CD14-positive monocyte (primary cell): Measurements from ENCODE around the gene LRRC4C. TPM values are rescaled to one million over a fixed set of nuclear protein-coding genes. Genes with fewer than 3 reads are reported as not detected.

Source experiments
- DNase-seq, 3 donors: peaks; one replicate each; pipeline ENCODE4 v3.0.0-alpha.2; 2011 to 2022
- H2AFZ ChIP-seq: 2 replicates; pipeline ENCODE4 v1.6.0; 2012; ENCODE audit warnings: mild to moderate bottlenecking, low read depth, low read length, inconsistent platforms; ENCODE audit not compliant: insufficient read depth, poor library complexity, severe bottlenecking
- H3K27ac ChIP-seq, 2 donors: 1 replicate in 1 of 2; 2 replicates in 1 of 2; pipeline ENCODE4 v1.5.1; 2012 to 2013; ENCODE audit warnings: low read length in 2 of 2, control low read depth in 1 of 2, inconsistent platforms in 1 of 2, low read depth in 1 of 2, mild to moderate bottlenecking in 1 of 2
- H3K27me3 ChIP-seq, 2 donors: one replicate each; pipeline versions ENCODE4 v1.6.0 to v1.6.1; 2011 to 2013; ENCODE audit warnings: low read length in 2 of 2; ENCODE audit not compliant: control insufficient read depth in 2 of 2, insufficient read depth in 2 of 2
- H3K36me3 ChIP-seq, 2 donors: replicated peaks in 1 of 2; 1 replicate in 1 of 2; 2 replicates in 1 of 2; pipeline versions ENCODE4 v1.5.1 to v1.6.1; 2012 to 2013; ENCODE audit warnings: low read length in 2 of 2, control low read depth in 1 of 2, inconsistent platforms in 1 of 2, mild to moderate bottlenecking in 1 of 2; ENCODE audit not compliant: insufficient read depth in 2 of 2, control insufficient read depth in 1 of 2
- H3K4me1 ChIP-seq, 2 donors: 1 replicate in 1 of 2; 2 replicates in 1 of 2; pipeline versions ENCODE4 v1.5.1 to v1.6.1; 2012 to 2013; ENCODE audit warnings: low read length in 2 of 2, control low read depth in 1 of 2, inconsistent platforms in 1 of 2, mild to moderate bottlenecking in 1 of 2, moderate library complexity in 1 of 2; ENCODE audit not compliant: insufficient read depth in 2 of 2, control insufficient read depth in 1 of 2
- H3K4me2 ChIP-seq: replicated peaks from 2 replicates; pipeline ENCODE3; 2012; ENCODE audit warnings: low read length, moderate library complexity, mild to moderate bottlenecking; ENCODE audit not compliant: poor library complexity, severe bottlenecking; ENCODE audit errors: extremely low read depth
- H3K4me3 ChIP-seq, 3 experiments: fragments of 200-600 bp in 1 of 3; sonication (generic) in 1 of 3; replicated peaks in 1 of 3; 1 replicate in 2 of 3; 2 replicates in 1 of 3; pipeline ENCODE4 v1.5.1; 2011 to 2013; ENCODE audit warnings: low read length in 3 of 3, mild to moderate bottlenecking in 3 of 3, control low read depth in 2 of 3, low read depth in 2 of 3, inconsistent platforms in 1 of 3, moderate library complexity in 1 of 3
- H3K79me2 ChIP-seq: 2 replicates; pipeline ENCODE4 v1.6.0; 2012; ENCODE audit warnings: mild to moderate bottlenecking, control low read depth, inconsistent platforms, low read length, moderate library complexity; ENCODE audit not compliant: insufficient read depth
- H3K9ac ChIP-seq: 2 replicates; pipeline ENCODE4 v1.6.0; 2017; ENCODE audit warnings: low read length, mild to moderate bottlenecking; ENCODE audit not compliant: insufficient read depth, poor library complexity, severe bottlenecking
- H3K9me3 ChIP-seq, 2 donors: replicated peaks in 1 of 2; 1 replicate in 1 of 2; 2 replicates in 1 of 2; pipeline versions ENCODE4 v1.5.1 to v1.6.1; 2012 to 2013; ENCODE audit warnings: low read length in 2 of 2, control low read depth in 1 of 2; ENCODE audit not compliant: control insufficient read depth in 1 of 2, insufficient read depth in 1 of 2
- H4K20me1 ChIP-seq: 2 replicates; pipeline ENCODE4 v1.6.0; 2012; ENCODE audit warnings: mild to moderate bottlenecking, low read length, control low read depth, moderate library complexity; ENCODE audit not compliant: insufficient read depth
- H3K27ac Mint-ChIP-seq, 7 donors: one replicate each; pipeline ENCODE4 v1.8.0; 2020; ENCODE audit warnings: mild to moderate bottlenecking in 7 of 7, mixed read lengths in 7 of 7, moderate library complexity in 6 of 7, inconsistent platforms in 2 of 7
- H3K27me3 Mint-ChIP-seq, 3 donors: one replicate each; pipeline ENCODE4 v1.8.0; 2021 to 2022; ENCODE audit warnings: low read depth in 3 of 3, mild to moderate bottlenecking in 3 of 3, mixed read lengths in 3 of 3, moderate library complexity in 3 of 3, inconsistent platforms in 1 of 3
- H3K36me3 Mint-ChIP-seq, 2 donors: one replicate each; pipeline ENCODE4 v1.8.0; 2020; ENCODE audit warnings: mixed read lengths in 2 of 2, inconsistent platforms in 1 of 2, mild to moderate bottlenecking in 1 of 2
- H3K4me1 Mint-ChIP-seq: one replicate; pipeline ENCODE4 v1.8.0; 2020; ENCODE audit warnings: mild to moderate bottlenecking, mixed read lengths
- H3K4me3 Mint-ChIP-seq, 2 donors: one replicate each; pipeline ENCODE4 v1.8.0; 2020; ENCODE audit warnings: mild to moderate bottlenecking in 2 of 2, mixed read lengths in 2 of 2, moderate library complexity in 1 of 2
- H3K9me3 Mint-ChIP-seq, 7 donors: one replicate each; pipeline ENCODE4 v1.8.0; 2020 to 2022; ENCODE audit warnings: mixed read lengths in 7 of 7, mild to moderate bottlenecking in 6 of 7, moderate library complexity in 6 of 7, inconsistent platforms in 2 of 7
- CTCF ChIP-seq: fragments of 200-600 bp; IDR thresholded peaks from one replicate; pipeline ENCODE4 v1.8.0; 2022; ENCODE audit warnings: antibody characterized with exemption, mild to moderate bottlenecking
- WGBS: methylation state at CpG from one replicate; pipeline ENCODE4 v1.1.5; 2013; ENCODE audit warnings: missing lambda C conversion rate; ENCODE audit not compliant: insufficient coverage; 5-methylcytosine and 5-hydroxymethylcytosine counted together
- intact Hi-C, 2 donors: fragments of 100-400 bp; cut with micrococcal nuclease; formaldehyde crosslinking; loops; one replicate each; pipeline versions ENCODE4 v1.15.0 to v1.15.1; 2023
- polyA plus RNA-seq, 3 donors: library from polyadenylated mRNA; depleted of rRNA in 1 of 3; unstranded in 2 of 3; stranded (reverse) in 1 of 3; fragments of 300-500 nt in 2 of 3; fragments of >200 nt in 1 of 3; fragmentation: Illumina TruSeq in 2 of 3; gene quantifications; 1 replicate in 2 of 3; 2 replicates in 1 of 3; pipeline ENCODE4 v1.2.3, GENCODE V29; 2012 to 2021

Gene LRRC4C
- polyA plus RNA-seq, 3 donors = not detected

- H3K4me2 ChIP-seq = no peak overlapping the region
These were observed 771.1 kb downstream of the LRRC4C start for GRCh38 chr11:40688369-40688768.

GRCh38 chr11:40686765-40687164, 772.7 kb downstream of the LRRC4C start:
- Histone ChIP-seq H3K4me2 (no peak overlapping the region), H3K4me3 (no peak overlapping the region), H2AFZ (no peak overlapping the region), H3K36me3 (no peaks in the 10 kb centered on the region), H4K20me1 (no peaks in the 10 kb centered on the region), H3K9ac (no peak overlapping the region), H3K27me3 (no peaks in the 10 kb centered on the region), H3K9me3 (peaks cover 0 to 6% of the 10 kb centered on the region in 2 donors), H3K79me2 (no peaks in the 10 kb centered on the region), H3K4me1 (no peaks in the 10 kb centered on the region), H3K27ac (no peak overlapping the region)
- no peaks in the 10 kb centered on the region for H3K36me3 Mint-ChIP-seq
- no peak for TF ChIP-seq CTCF
- peaks cover 0 to 4% (median 2%) of the 10 kb centered on the region in 7 donors for H3K9me3 Mint-ChIP-seq
- no peak for DNase-seq
- no peak overlapping the region for H3K27ac Mint-ChIP-seq
- no peak overlapping the region for H3K4me3 Mint-ChIP-seq
- no peaks in the 10 kb centered on the region for H3K4me1 Mint-ChIP-seq
- intact Hi-C loops = no loop called here
- 100% methylated on average over 1 of the region's 5 CpGs for WGBS
- H3K27me3 Mint-ChIP-seq = no peaks in the 10 kb centered on the region

More at GRCh38 chr11:40688369-40688768, 771.1 kb downstream of the LRRC4C start:
- H4K20me1 ChIP-seq = no peaks in the 10 kb centered on the region
- intact Hi-C loops = no loop called here
- Mint-ChIP-seq H3K4me3 (no peak overlapping the region), H3K27ac (no peak overlapping the region), H3K27me3 (no peaks in the 10 kb centered on the region), H3K9me3 (peaks cover 0 to 4% (median 0%) of the 10 kb centered on the region in 7 donors), H3K4me1 (no peaks in the 10 kb centered on the region), H3K36me3 (no peaks in the 10 kb centered on the region)
- H3K27me3 ChIP-seq = no peaks in the 10 kb centered on the region
- no peak for TF ChIP-seq CTCF
- no peak overlapping the region for H2AFZ ChIP-seq
- no peak for DNase-seq
- H3K4me1 ChIP-seq = no peaks in the 10 kb centered on the region
- no peak overlapping the region for H3K4me3 ChIP-seq
- no peaks in the 10 kb centered on the region for H3K36me3 ChIP-seq
- whole genome bisulfite sequencing = 54% methylated on average over 3 of the region's 4 CpGs
- no peak overlapping the region for H3K9ac ChIP-seq
- no peak overlapping the region for H3K27ac ChIP-seq
- H3K9me3 ChIP-seq = no peaks in the 10 kb centered on the region
- H3K79me2 ChIP-seq = no peaks in the 10 kb centered on the region
